RPMI8226 (cell line): ENCODE data around the gene PTPN14.

Experiments
- DNase-seq: peaks from one replicate; pipeline ENCODE4 v3.0.0-alpha.2; 2015

The PTPN14 gene

DNA sequence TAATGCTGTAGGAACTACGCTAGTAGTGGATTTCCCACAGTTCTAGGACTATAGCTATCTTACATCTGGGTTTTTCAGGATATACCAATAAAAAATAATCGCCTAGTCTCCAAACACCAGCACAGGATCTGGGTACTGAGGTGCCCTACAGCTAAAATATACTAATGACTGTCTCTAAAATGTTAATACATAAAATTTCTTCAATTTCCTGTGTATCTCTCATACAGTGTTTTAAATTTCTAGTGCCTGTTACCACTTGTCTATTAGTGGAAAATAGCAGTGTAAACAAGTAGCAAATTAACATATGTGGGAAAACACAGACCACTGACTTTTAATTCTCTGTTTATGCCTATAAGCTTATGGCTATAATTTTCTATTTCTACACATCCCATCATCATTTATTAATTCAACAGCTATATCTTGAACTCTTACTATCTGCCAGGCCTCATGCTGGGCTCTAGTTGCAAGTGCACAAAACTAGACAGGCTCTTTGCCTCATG, 16.1 kb upstream of the PTPN14 start:
- no peak for DNase-seq

DNA sequence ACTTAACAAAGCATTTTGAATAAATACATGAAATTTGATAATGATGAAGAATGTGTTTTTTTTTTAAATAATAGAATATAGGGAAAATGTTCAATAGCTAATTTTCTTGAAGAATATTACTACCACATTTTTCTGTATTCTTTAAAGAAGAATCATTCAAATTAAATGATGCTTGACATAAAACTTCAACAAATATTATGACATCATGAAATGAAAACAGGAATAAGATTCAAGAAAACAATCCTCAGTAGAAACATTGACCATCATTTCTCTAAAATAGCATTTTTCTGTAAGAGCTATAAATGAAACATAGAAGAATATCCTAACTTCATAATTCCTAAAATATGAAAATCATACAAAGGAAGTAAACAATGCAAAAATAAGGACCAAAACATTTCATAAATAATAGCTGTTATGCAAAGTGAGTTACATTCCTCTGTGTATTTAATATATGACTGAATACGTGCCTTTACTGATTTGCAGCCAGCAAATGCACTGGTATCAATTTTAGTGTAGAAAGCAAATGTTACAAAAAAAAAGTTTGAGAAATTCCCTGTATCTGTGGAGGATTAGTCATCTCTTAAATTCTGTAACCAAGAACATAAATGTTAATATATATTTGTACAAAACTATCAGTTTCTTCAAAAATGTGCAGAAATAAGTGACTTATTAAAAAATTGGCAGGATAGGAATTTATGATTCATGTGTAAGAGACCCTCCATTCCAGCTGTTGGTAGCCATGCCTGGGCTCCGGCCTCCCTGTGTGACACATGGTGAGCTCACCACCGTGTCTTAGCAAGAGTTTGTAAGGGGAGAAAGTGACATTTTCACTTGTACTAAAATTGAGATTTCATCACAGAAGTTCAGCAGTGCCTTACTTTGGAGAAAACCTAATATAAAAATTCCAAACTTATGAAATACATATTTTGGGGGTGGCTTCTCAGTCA, 15.0 kb upstream of the PTPN14 start:
- DNase-seq = no peak

DNA sequence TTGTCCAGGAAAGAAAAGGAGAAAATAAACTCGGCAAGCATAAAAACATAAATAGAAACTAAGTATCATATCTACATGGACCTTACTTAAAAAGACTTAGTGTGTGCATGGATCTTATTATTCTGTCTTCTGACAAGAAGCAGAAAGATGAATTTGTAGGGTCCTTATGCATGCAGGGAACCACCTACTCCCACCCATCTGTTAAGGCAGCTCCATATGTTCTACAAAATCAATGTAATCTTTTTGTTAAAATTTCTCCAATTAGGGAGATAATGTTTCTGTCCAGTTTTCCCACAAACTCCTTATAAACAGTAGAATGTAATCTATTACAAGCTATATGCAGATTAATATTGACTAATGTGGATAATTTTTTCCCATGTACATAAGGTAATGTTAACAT, 13.9 kb upstream of the PTPN14 start:
- no peak for DNase-seq

DNA sequence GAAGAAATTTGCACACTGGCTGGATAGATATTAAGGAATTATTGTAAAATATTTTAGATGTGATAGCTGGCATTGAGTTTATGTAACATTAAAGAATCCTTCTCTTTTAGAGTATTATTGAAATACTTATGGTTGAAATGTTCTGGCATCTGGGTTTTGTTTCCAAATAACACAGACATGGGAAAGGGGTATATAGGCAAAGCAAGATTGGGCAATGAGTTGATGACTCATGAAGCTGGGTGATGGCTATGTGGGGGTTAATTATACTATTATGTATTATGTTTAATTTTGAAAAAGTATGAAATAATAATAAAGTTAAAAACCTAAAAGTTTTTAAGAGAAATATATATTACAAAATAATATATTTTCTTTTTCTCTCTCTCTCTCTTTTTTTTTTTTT, 12.5 kb upstream of the PTPN14 start:
- no peak for DNase-seq

DNA sequence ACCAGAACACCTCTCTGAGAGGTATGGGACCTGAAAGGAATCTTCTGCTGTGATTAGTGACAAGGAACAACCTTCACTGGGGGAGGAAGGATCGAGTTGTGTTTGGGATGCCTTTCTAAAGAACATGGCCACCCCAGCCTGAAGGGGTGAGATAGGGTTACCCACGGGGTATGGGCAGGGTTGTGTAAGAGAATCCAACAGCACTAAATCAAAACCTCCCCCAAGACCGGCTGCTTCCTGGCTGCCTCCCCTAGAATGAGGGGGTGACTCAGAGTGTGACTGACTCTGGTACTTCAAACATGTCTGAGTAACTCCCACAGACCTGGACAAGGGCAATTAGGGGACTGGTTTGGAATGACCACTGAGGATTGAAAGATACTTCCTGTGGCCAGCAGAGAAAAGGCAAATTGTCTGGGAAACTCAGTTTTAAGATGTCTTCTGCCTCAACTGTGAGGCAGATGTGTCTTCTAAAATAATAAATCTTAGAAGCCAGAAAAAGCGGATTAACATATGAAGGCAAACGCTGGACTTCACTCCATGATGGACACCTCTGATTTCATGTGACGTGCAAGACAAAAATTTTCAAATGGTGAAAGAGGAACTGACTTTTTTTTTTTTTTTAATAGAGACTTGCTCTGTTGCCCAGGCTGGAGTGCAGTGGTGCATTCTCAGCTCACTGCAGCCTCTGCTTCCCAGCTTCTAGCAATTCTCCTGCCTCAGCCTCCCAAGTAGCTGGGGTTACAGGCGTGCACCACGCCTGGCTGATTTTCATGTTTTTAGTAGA, 6.7 kb upstream of the PTPN14 start:
- DNase-seq = no peak

DNA sequence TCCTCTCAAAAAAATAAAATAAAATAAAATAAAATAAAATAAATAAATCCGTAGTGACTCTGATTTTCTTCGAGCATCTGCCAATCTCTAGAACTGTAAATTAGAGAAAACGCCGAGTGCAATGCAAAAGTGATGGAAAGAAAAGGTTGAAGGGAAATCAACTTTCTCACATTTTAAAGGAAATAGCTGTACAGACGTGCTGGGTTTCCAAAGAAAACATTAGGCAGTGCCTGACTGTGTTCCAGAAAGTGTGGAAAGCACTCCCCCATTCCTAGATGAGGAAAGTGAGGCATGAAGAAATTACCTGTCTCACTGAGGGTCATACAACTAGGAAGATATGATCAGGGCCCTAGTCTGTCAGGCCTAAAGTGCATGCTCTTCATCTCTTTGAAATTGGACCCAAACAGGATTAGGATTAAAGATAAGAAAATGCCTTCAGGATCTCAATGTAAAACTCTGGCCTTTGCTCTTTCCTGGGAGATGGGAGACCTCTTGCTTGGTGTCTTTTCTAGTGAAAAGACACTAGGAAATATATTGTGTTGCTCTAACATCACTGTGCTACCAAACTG, 1.8 kb upstream of the PTPN14 start:
- no peak for DNase-seq

DNA sequence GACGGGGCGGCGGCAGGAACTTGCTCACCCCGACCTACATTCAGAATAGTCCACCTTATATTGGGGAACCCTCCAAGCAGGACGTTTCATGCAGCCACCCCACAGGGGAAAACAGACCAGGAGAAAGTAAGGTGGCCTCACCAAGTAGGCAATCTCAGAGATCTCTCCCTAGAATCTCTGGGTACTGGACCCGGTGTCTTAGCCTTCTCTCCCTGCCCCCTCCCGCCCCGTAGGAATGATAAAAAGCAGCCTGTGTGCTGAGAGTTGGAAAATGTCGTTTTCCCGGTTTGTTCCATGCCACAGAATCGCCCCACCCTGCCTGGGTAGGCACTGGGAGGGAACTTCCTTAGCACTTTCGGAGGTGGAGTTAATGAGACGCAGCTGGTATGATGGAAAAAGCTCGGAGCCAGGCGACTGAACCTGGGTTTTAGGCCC, 789 bp upstream of the PTPN14 start:
- no peak for DNase-seq

DNA sequence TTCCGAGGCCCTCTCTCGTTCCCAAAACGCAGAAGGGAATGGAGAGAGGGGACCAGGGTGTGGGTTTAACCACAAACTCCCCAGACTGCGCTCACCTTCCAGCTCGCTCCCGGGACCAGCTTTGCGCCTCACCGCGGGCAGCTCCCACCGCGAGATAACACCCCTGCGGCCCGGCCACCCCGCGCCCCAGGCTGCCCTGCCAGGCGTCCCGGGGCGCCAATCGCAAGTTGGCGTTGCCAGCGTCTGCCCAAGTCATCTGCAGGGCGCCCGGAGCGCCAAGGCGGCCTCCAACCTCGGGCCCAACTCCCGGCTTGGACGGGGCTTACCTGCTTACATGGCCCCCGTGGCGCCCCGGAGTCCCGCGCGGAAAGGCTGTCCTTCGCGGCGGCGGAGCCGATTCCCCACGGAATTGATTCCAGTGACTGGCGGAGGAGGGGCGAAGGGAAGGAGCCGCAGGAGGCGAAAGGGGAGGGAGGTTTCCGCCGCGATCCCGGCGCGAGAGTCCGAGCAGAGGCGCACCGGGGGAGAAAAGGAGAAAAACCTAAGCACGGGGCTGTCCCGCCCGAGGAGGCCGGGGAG, 456 bp downstream of the PTPN14 start:
- no peak for DNase-seq

DNA sequence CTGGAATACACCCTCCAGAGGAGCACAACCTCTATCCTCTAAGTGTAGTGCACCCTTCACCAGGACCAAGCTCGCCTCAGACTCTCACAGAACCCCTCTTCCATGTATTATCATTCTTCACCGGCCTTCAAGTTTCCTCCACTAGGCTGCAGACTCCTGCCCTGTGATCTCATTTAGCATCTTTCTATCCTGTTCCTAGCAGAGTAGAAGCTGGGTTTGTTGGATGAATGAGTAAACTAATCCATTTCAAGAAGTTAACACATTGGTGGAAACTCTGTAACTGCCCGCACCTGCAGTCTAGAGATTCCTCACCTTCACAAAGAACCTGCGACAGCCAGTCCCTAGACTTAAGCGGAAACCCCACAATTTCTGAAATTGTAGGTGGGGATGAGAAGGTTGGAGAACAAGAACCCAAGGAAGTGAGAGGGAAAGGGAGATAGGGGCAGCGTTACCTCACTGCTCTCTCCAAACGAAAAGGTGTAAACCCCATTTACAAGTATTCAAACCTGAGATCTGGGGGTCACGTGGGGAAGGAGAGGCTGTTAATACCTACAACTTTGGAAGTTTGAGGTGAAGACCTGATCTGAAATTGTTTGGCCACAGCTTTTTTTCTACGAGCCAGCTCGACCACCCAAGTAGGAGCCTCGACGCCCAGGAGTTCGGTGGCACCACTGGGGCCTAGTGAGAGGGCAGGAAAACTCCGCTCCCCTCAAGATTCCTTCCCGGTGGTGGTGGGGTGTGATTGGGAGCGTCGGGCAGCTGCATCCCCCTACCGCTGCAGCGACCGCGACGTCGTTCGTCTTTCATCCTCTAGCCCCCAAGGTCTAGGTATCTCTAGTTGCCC, 1.2 kb downstream of the PTPN14 start:
- DNase-seq = no peak

DNA sequence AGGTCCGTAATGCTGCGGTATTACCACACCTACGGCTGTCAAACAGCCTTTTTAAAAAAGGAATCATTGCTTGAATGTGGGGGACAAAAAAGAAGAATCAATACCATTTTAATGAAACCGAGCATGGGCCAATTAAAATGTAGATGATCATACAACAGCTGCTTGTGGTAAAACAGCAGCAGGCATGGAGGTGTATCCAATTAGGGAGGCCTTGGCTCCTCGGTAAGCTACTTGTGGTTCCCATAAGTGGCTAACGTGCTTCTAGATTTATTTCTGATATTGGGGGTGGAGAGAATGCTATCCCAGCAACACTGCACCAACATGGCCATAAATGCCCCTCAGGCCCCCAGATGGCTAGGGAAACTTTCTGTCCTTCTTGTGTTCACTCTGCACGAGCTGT, 1.8 kb downstream of the PTPN14 start:
- no peak for DNase-seq

DNA sequence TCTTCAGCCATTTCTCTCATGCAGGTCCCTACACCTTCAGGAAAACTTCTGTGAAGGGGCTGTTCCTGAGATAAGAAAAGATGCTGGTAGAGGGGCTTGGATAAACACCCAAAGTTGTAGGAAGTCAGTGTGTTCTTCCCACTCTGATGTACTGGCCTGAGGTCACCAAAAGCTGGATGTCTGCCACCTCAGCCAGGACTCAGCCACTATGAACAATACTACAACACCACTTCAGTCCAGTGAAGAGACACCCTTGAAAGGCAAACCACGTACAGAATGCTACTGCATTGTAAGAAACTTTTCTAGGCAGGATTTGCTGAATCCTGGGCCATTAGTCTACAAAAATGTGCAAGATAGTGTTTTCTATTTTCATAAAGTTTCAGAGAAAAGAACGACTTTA, 2.4 kb downstream of the PTPN14 start:
- no peak for DNase-seq

DNA sequence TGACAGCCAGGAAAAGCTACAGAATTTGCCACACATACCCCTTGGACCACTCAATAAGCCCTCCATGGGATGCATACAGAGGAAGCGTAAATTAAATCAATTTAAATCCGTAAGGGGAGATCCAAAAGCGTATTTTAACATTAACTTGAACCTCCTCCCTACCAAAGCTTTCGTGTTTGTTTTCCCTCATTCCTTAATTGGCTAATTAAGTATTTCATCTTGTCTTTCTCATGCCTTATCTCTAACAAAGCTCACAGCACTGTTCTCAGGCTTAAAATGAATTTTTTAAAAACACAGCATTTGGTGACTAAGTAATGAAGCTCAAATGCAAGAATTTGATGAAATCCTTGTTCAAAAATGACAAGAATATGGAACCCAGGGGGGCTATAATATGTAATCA, 3.1 kb downstream of the PTPN14 start:
- no peak for DNase-seq

DNA sequence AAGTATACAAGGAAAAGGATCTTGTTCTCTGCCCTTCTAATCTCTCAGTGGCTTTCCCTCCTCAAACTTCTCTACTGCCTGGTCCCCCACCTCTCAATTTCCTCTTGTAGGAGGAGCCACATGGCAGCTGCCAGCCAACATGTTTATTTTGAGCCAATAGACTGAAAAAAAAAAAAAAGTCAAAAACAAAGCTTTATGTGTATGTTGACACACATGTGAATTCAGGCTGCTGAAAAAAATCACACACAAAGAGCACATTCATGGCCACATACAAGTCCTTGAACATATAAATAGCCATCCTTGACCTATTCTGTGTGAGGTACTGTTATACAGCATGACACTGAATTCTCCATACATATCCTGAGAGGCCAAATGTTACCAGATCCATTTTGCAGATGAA, 3.7 kb downstream of the PTPN14 start:
- no peak for DNase-seq

DNA sequence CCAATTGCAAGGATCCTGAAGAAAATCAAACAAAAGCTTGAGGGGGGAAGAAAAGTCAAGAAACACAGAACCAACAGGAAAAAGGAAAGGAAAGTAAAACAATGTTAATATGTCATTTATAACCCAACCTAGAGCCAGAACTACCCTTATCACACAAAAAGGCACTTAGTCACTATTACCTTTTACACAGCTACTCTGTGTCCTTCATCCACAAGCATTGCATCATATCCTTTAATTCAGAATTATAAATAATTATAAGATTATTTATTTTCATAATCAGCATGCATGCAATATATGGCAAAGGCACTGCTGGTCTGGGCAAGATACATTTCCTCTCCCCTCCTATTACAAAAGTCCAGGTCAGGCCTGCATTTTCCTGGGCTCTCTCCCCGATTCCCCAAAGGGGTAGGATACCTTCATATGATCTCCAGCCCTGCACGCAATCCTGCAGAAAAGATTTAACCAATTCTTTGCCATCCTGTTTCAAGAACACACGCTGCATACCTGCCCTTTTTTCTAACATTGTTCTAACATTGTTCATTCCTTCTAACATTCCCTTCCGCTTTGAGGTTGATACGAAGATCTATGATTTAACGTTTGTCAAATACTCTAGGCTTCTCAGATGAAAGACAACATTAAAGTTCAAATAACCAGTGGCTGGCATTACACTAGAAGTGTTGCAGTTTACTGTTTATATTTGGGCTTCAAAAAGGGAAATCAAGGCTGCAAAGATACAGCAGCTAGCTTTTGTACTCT, 4.3 kb downstream of the PTPN14 start:
- no peak for DNase-seq

DNA sequence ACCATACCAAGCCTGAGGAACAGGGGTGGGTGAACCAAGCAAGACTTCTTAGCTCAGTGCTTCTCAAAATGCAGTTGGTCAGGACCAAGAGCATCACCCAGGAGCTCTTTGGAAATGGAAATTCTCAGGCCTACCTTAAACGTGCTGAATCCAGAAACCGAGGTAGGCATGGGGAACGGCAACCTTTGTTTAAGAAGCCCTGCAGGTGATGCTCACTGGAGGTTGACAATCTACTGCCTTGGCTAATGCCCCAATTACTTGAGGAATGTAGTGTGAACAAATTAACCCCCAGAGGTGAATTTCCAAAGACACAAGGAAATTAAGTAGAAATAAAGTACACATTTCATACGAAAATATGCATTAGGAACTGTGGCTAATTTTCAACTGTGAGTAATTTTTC, 5.3 kb downstream of the PTPN14 start:
- no peak for DNase-seq

DNA sequence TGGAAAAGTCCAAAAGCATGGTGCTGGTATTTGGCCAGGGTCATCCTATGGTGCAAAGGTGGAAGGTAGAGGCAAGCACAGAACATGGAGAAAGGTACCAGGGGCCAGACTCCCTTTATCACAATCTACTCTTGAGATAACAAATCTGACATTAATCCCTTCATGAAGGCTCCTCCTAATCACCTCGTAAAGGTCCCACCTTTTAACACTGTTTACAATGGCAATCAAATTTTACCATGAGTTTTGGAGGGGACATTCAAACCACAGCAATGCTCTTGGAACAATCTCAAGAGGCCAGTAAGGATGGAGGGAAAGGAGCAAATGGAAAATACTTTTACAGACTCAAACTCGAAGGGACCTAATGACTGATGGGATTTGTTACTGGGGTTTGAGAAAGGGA, 6.1 kb downstream of the PTPN14 start:
- DNase-seq = no peak

DNA sequence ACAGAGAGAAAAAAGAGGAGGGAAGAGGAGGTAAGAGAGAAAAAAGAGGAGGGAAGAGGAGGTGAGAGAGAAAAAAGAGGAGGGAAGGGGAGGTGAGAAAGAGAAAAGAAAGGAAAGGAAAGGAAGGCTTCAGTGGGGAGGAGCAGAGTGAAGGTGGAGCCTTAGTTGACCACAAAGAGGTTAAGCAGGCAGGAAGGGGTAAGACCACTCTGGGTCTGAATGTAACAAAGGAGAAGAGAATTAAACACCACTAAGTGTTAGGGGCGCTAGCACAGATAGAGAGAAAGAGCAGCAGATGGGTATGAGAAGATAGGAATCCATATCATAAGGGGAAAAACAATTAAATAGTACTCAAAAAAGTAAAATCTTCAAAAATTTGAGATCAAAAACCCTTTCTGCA, 6.6 kb downstream of the PTPN14 start:
- no peak for DNase-seq

DNA sequence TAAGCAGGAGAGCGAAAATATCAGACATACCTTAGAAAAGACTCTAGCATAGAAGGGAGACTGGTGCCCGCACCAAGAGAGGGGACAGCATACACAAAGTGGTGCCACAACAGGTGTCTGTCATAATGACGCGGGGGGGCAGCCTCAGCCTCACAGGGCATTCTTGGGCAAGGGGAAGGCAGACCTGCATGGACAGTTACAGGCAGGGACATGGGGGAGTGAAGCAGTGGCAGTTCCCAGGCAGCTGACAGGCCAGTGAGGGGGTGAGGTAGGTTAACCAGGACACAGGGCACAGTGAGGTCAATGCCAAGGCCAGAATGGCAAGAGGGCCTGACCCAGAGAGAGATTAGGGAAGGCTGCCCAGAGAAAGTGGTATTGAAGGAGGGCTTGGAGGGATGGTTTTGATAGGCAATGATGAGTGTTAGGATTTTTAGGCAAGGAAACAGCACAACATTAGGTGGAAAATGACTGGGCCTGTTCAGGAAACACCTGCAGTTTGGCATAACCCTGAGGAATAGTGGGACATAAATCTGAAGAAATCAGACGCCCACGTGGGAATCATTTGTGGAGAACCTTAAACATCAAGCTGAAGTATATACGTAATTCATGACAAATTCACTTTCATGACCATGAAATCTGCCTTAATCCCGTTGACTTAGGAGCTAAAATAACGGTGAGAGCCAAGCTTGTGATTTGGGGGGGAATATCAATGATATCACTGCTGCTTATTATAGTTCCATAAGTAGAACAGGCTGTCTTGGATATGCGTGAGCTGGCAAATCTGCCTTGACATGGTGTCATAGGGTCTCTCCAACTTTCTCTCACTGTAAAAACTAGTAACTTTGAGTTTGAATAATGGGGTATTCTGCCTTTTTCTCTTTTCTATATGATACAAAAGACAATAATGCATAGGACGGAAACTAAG, 8.9 kb downstream of the PTPN14 start:
- no peak for DNase-seq

DNA sequence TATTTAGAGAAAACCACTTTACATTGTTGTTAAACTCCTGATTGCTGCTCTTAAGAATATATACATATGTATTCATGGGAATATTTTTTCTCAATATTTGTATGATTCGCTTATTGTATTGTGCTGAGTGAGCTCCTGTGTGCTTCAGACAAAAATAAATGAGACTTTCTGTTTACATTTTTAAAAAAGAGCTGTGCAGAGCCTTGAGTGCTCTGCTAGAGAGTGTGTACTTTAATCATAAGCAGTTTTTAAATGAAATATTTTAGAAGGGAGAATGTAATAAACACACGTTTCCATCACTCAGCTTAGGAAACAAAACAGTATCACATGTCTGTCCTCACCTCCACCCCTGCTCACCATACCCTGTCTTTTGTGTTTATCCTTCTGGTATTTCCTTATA, 9.7 kb downstream of the PTPN14 start:
- no peak for DNase-seq

DNA sequence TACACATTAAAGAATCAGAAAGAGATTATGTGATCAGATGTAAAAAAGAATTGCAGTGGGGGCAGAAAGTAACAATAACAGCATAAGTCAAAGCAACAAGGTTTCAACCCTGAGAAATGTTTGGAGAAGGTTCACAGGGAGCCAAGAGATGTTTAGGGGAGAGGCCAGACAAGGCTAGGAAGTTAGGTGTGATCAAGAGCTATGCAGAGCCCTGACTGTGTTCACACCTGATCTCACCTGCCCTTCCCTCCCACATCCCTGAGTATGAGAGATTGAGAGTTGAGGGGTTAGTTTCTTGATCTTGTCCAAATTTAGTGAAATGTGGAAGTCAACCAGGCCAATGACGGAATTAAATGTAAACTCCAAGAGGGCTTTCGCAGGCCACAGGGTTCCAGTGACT, 10.2 kb downstream of the PTPN14 start:
- no peak for DNase-seq
